GM12864 (cell line): ENCODE measurements around the gene PARN.
"Not testable (repeated sequence)": the region's sequence is repeated elsewhere in the genome, so short reads cannot be mapped to it uniquely, and the experiment has no call there.

Source experiments
- DNase-seq: peaks from one replicate; pipeline ENCODE4 v3.0.0-alpha.2; 2011; ENCODE audit warnings: low read depth
- H3K4me3 ChIP-seq: 2 replicates; pipeline ENCODE4 v1.5.1; 2011; ENCODE audit warnings: mild to moderate bottlenecking, low read depth, low read length, control low read depth
- CTCF ChIP-seq: IDR thresholded peaks from 2 replicates; pipeline ENCODE4 v1.5.1; 2011; ENCODE audit warnings: low read depth, mild to moderate bottlenecking, moderate library complexity, low read length, control low read depth, inconsistent platforms; ENCODE audit errors: missing control alignments

Gene PARN

GRCh38 chr16:14398014-14398717 is 231.9 kb downstream of the PARN start:
- no peak for DNase-seq
- no peak for TF ChIP-seq CTCF

GRCh38 chr16:14395710-14396304 is 234.3 kb downstream of the PARN start:
- DNase-seq, H3K4me3 ChIP-seq: not testable (repeated sequence)

More at GRCh38 chr16:14398014-14398717, 231.9 kb downstream of the PARN start:
- no peak overlapping the region for H3K4me3 ChIP-seq

- no peak overlapping the region for H3K4me3 ChIP-seq
- TF ChIP-seq CTCF, result no peak
- no peak for DNase-seq
Observed at GRCh38 chr16:14394834-14395233, 235.2 kb downstream of the PARN start.

- H3K4me3 ChIP-seq, result no peak overlapping the region
- TF ChIP-seq CTCF, result no peak
Observed at GRCh38 chr16:14392960-14393359, 237.1 kb downstream of the PARN start.

GRCh38 chr16:14389359-14389758 is 240.7 kb downstream of the PARN start:
- TF ChIP-seq CTCF, result no peak
- no peak for DNase-seq
- no peak overlapping the region for H3K4me3 ChIP-seq

More at GRCh38 chr16:14392960-14393359, 237.1 kb downstream of the PARN start:
- no peak for DNase-seq

- no peak for TF ChIP-seq CTCF
- no peak overlapping the region for H3K4me3 ChIP-seq
- no peak for DNase-seq
Observed at GRCh38 chr16:14388243-14388642, 241.8 kb downstream of the PARN start.

- no peak for DNase-seq
- no peak overlapping the region for H3K4me3 ChIP-seq
- no peak for TF ChIP-seq CTCF
Observed at GRCh38 chr16:14386115-14386514, 243.9 kb downstream of the PARN start.
